Measurements from ENCODE around the gene ABCG1.

DNA sequence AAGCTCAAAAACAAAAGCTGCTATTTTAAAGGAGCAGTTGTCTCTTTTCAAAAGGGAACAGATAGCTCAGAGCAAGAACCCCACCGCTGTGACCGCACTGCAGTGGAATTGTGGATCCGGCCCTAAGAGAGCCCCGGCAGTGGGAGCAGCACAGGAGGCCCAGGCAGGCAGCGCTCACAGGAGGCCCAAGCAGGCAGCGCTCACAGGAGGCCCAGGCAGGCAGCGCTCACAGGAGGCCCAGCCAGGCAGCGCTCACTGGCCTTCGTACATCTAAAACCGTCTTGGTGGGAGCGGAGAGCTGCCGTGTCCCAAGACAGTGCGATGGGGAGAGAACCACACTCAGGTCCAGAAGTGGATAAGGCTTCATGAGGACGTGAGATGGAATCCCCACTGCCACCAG lies 92.2 kb downstream of the ABCG1 start:
- TF ChIP-seq CTCF (conservative IDR thresholded peaks at IDR 0.05 in 1 of 2, IDR thresholded peaks at IDR 0.05 in 1 of 2; ENCODE audit: low read depth in 1 of 2, low read length in 2 of 2) (no peak), EZH2 (IDR thresholded peaks at IDR 0.05; ENCODE audit: low read length, missing control alignments) (no peak)
